ENCODE results near the gene METTL21C.

Gene METTL21C

DNA sequence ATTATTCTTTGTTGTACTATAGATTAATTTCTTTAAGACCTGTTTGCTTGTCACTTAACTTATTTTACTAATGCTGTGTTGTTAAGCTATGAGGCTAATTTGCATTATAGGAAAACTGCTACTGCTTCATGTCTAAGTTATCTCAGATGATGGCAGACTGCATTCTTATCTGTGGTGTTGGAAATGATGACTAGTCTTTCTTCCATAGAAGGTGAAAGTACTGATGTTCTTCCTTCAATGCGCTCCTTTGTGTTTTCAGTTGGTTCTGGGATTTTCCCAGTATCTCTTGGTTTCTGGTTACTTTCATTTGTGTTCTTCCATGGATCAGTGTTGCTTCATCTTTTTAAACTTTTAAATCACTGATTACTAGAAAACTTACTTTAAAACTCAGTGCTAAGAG lies 51.2 kb downstream of the METTL21C start:
- no peak for TF ChIP-seq Cebpa-rat (IDR thresholded peaks at IDR 0.05)
- peaks cover 99 to 100% (median 100%) of the 10 kb centered on the region in 11 experiments for H3K36me3 ChIP-seq

DNA sequence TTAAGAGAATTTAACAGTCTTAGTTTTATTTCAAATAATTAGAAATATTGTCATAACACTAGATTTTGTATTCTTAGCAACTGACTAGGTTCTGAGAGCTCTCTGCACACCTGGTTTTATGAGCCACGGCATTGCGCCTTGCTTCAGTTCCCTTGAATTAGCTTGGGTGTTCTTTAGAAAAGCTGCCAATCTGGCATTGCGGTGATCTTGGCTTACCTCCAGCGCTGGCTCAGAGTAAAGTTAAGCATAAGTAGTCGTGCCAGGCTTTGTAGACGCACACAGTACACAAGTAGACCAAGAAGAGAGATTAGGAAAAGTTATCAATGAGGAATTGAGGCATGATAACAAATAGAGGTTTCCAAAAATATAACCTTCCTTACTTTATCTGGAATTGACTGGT lies 52.4 kb downstream of the METTL21C start:
- Histone ChIP-seq H3K36me3 (peaks cover 99 to 100% (median 100%) of the 10 kb centered on the region in 11 experiments), H4K20me1 (peaks cover 0 to 40% (median 13%) of the 10 kb centered on the region in 11 experiments; a peak in 10 of 22 replicates), H3K4me1 (0 out of 20 replicates have a peak, but pooled peaks cover 0 to 6% (median 0%) of the 10 kb centered on the region in 10 experiments), H3K4me2 (no peak overlapping the region), H3K4me3 (no peak overlapping the region), H3K27me3 (no peaks in the 10 kb centered on the region), H3K9ac (no peak overlapping the region), H3K9me3 (replicated peaks in 1 of 11) (no peaks in the 10 kb centered on the region), H3K27ac (no peak overlapping the region)
- no peak for TF ChIP-seq Cebpa-rat (IDR thresholded peaks at IDR 0.05)

More for the DNA sequence above, 51.2 kb downstream of the METTL21C start:
- 0 out of 20 replicates have a peak, but pooled peaks cover 0 to under 1% (median 0%) of the 10 kb centered on the region in 10 experiments for H3K4me1 ChIP-seq
- no peaks in the 10 kb centered on the region for H3K9me3 ChIP-seq (replicated peaks in 1 of 11)
- no peak overlapping the region for H3K9ac ChIP-seq
- no peaks in the 10 kb centered on the region for H3K27me3 ChIP-seq
- no peak overlapping the region for H3K27ac ChIP-seq
- H4K20me1 ChIP-seq = peaks cover 0 to 37% (median 17%) of the 10 kb centered on the region in 11 experiments; a peak in 8 of 22 replicates
- H3K4me2 ChIP-seq = no peak overlapping the region
- no peak overlapping the region for H3K4me3 ChIP-seq

DNA sequence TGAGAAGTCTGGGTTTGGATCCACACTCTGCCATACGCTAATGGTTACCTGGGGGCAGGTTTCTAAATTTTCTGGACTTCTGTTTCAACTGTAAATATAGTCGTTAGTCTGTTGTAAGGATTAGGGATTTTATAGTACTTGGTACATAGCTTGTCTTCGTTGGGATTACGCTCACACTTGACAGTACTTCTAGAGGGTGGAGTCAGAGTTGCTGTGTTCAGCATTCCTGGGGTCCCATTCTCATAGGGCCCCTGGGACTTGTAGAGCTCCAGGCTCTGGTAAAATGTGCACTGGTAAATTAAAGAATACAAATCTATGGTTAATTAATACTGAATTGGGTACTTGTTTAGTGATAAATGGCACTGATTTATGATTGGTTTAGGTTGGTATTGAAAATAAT lies 52.8 kb downstream of the METTL21C start:
- Histone ChIP-seq H3K4me3 (no peak overlapping the region), H4K20me1 (peaks cover 0 to 44% (median 13%) of the 10 kb centered on the region in 11 experiments; a peak in 10 of 22 replicates), H3K4me1 (0 out of 20 replicates have a peak, but pooled peaks cover 0 to 6% (median 0%) of the 10 kb centered on the region in 10 experiments), H3K9ac (no peak overlapping the region), H3K4me2 (no peak overlapping the region), H3K9me3 (replicated peaks in 1 of 11) (no peaks in the 10 kb centered on the region), H3K27ac (no peak overlapping the region), H3K27me3 (no peaks in the 10 kb centered on the region), H3K36me3 (peaks cover 99 to 100% (median 100%) of the 10 kb centered on the region in 11 experiments)
- no peak for TF ChIP-seq Cebpa-rat (IDR thresholded peaks at IDR 0.05)

DNA sequence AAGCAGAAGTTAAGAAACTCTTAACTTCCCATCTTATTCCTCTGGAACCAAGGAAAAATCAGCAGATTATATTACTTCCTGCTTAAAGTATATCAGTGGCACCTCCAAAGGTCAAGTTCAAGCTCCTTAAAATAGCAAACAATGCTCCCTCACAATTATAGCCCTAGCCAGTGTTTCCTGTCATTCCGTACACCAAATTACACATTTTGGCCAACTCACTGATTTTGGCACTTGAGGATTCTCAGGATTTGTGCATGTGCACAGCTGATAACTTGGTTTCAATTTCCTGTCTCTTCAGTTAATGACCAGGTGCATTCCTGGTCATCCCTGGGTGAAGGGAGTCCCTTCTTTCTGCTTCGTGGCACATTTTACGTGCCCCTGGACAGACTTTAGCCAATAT lies 56.1 kb downstream of the METTL21C start:
- H4K20me1 ChIP-seq = peaks cover 0 to 28% (median 12%) of the 10 kb centered on the region in 11 experiments; a peak in 10 of 22 replicates
- H3K9ac ChIP-seq = no peak overlapping the region
- no peak overlapping the region for H3K4me3 ChIP-seq
- no peak overlapping the region for H3K27ac ChIP-seq
- H3K9me3 ChIP-seq (replicated peaks in 1 of 11) = no peaks in the 10 kb centered on the region
- H3K4me2 ChIP-seq = no peak overlapping the region
- 0 out of 20 replicates have a peak, but pooled peaks cover 0 to 6% (median 0%) of the 10 kb centered on the region in 10 experiments for H3K4me1 ChIP-seq
- TF ChIP-seq Cebpa-rat (IDR thresholded peaks at IDR 0.05) = no peak
- H3K27me3 ChIP-seq = no peaks in the 10 kb centered on the region
- H3K36me3 ChIP-seq = peaks cover 98 to 100% (median 100%) of the 10 kb centered on the region in 11 experiments
